DND-41 (cell line): ENCODE data around the gene HTT.

Experiments
- ATAC-seq: fragments of 200-7000 bp; cut with Tn5 transposase; 3 replicates; pipeline ENCODE4 v1.9.1; 2021; ENCODE audit warnings: low read depth; ENCODE audit not compliant: insufficient read depth
- DNase-seq: peaks from one replicate; pipeline ENCODE4 v3.0.0-alpha.2; 2020
- H2AFZ ChIP-seq: 2 replicates; pipeline ENCODE4 v1.6.0; 2012; ENCODE audit warnings: low read depth, low read length
- H3K27ac ChIP-seq: 2 replicates; pipeline ENCODE4 v1.5.1; 2012; ENCODE audit warnings: low read length, inconsistent platforms
- H3K27me3 ChIP-seq: fragments of 200-600 bp; sonication (generic); 2 replicates; pipeline ENCODE4 v1.6.0; 2012; ENCODE audit warnings: low read length, mild to moderate bottlenecking, inconsistent platforms; ENCODE audit not compliant: insufficient read depth, poor library complexity
- H3K36me3 ChIP-seq: 2 replicates; pipeline ENCODE4 v1.5.1; 2012; ENCODE audit warnings: low read length, inconsistent platforms; ENCODE audit not compliant: insufficient read depth
- H3K4me1 ChIP-seq: 2 replicates; pipeline ENCODE4 v1.5.1; 2012; ENCODE audit warnings: mild to moderate bottlenecking, low read length; ENCODE audit not compliant: insufficient read depth
- H3K4me2 ChIP-seq: 2 replicates; pipeline ENCODE4 v1.6.0; 2012; ENCODE audit warnings: mild to moderate bottlenecking, moderate library complexity, low read length, inconsistent platforms; ENCODE audit not compliant: insufficient read depth
- H3K4me3 ChIP-seq, 2 experiments: fragments of 200-600 bp in 1 of 2; shearing (Covaris generic) in 1 of 2; 2 replicates each; pipeline ENCODE4 v1.5.1; 2012 to 2016; ENCODE audit warnings: inconsistent platforms in 2 of 2, low read length in 2 of 2, mild to moderate bottlenecking in 2 of 2, low read depth in 1 of 2, moderate library complexity in 1 of 2
- H3K79me2 ChIP-seq: 2 replicates; pipeline ENCODE4 v1.6.0; 2012; ENCODE audit warnings: low read length, inconsistent platforms; ENCODE audit not compliant: insufficient read depth
- H3K9ac ChIP-seq: 2 replicates; pipeline ENCODE4 v1.6.0; 2012; ENCODE audit warnings: low read depth, mild to moderate bottlenecking, inconsistent platforms, low read length, moderate library complexity
- H3K9me3 ChIP-seq: 2 replicates; pipeline ENCODE4 v1.5.1; 2012; ENCODE audit warnings: low read length, moderate library complexity, mild to moderate bottlenecking, inconsistent platforms; ENCODE audit not compliant: insufficient read depth, severe bottlenecking
- H4K20me1 ChIP-seq: 2 replicates; pipeline ENCODE4 v1.6.0; 2012; ENCODE audit warnings: low read length; ENCODE audit not compliant: insufficient read depth
- CTCF ChIP-seq: IDR thresholded peaks from 2 replicates; pipeline ENCODE4 v1.5.1; 2012; ENCODE audit warnings: borderline replicate concordance, low read length, moderate library complexity, mild to moderate bottlenecking; ENCODE audit not compliant: poor library complexity, severe bottlenecking; ENCODE audit errors: extremely low read depth
- EZH2 ChIP-seq: IDR thresholded peaks from 3 replicates; pipeline ENCODE4 v1.6.1; 2012; ENCODE audit warnings: borderline replicate concordance, low read depth, mild to moderate bottlenecking, moderate library complexity, low read length, inconsistent platforms; ENCODE audit not compliant: severe bottlenecking

HTT gene

GRCh38 chr4:3040452-3041191, 33.9 kb upstream of the HTT start:
- H3K27ac ChIP-seq: no peak overlapping the region
- no peak overlapping the region for H2AFZ ChIP-seq
- TF ChIP-seq CTCF (no peak), EZH2 (no peak)
- H3K9ac ChIP-seq: no peak overlapping the region
- H3K27me3 ChIP-seq: peaks cover 28% of the 10 kb centered on the region
- no peak for ATAC-seq
- no peaks in the 10 kb centered on the region for H4K20me1 ChIP-seq
- H3K36me3 ChIP-seq: no peaks in the 10 kb centered on the region
- no peaks in the 10 kb centered on the region for H3K79me2 ChIP-seq
- H3K4me3 ChIP-seq: no peak overlapping the region
- no peak for DNase-seq
- H3K9me3 ChIP-seq: no peaks in the 10 kb centered on the region
- no peak overlapping the region for H3K4me2 ChIP-seq
- no peaks in the 10 kb centered on the region; the same call in 1 of the 2 replicates for H3K4me1 ChIP-seq

GRCh38 chr4:3041192-3042142, 33.0 kb upstream of the HTT start:
- no peak; the same call in 2 of the 3 replicates for ATAC-seq
- no peaks in the 10 kb centered on the region for H3K36me3 ChIP-seq
- H3K27me3 ChIP-seq: peaks cover 28% of the 10 kb centered on the region
- H3K27ac ChIP-seq: no peak overlapping the region
- H3K4me2 ChIP-seq: no peak overlapping the region
- no peak for DNase-seq
- H3K9me3 ChIP-seq: no peaks in the 10 kb centered on the region
- H2AFZ ChIP-seq: no peak overlapping the region
- H3K9ac ChIP-seq: no peak overlapping the region
- H3K79me2 ChIP-seq: no peaks in the 10 kb centered on the region
- TF ChIP-seq CTCF (no peak), EZH2 (peak; percentile 62)
- H3K4me3 ChIP-seq: no peak overlapping the region
- H4K20me1 ChIP-seq: no peaks in the 10 kb centered on the region
- no peaks in the 10 kb centered on the region; the same call in 1 of the 2 replicates for H3K4me1 ChIP-seq

GRCh38 chr4:3042226-3042625, 32.3 kb upstream of the HTT start:
- no peak overlapping the region for H3K9ac ChIP-seq
- no peaks in the 10 kb centered on the region for H3K79me2 ChIP-seq
- H4K20me1 ChIP-seq: no peaks in the 10 kb centered on the region
- no peak for ATAC-seq
- H3K4me2 ChIP-seq: no peak overlapping the region
- no peak for DNase-seq
- no peaks in the 10 kb centered on the region; the same call in 1 of the 2 replicates for H3K4me1 ChIP-seq
- no peak for TF ChIP-seq EZH2
- TF ChIP-seq CTCF: no peak
- no peak overlapping the region for H3K27ac ChIP-seq
- peaks cover 28% of the 10 kb centered on the region for H3K27me3 ChIP-seq
- no peaks in the 10 kb centered on the region for H3K9me3 ChIP-seq
- no peak overlapping the region for H2AFZ ChIP-seq
- H3K36me3 ChIP-seq: no peaks in the 10 kb centered on the region
- H3K4me3 ChIP-seq: no peak overlapping the region
